Measurements from ENCODE around the gene SEC14L5. TPM values are rescaled to one million over a fixed set of nuclear protein-coding genes. Genes with fewer than 3 reads are reported as not detected.

SEC14L5 gene
- total RNA-seq, 1 donor from 2014 or later: 0.05 TPM

GRCh38 chr16:4934591-4934990 is 23.5 kb upstream of the SEC14L5 start:
- no peak for DNase-seq (ENCODE audit: low spot score)
- Mint-ChIP-seq H3K4me1 (ENCODE audit: unreplicated experiment) (no peaks in the 10 kb centered on the region), H3K4me3 (ENCODE audit: unreplicated experiment) (no peak overlapping the region), H3K36me3 (ENCODE audit: low read depth, unreplicated experiment) (no peaks in the 10 kb centered on the region), H3K27me3 (ENCODE audit: unreplicated experiment) (peaks cover 12% of the 10 kb centered on the region), H3K27ac (ENCODE audit: unreplicated experiment) (no peak overlapping the region), H3K9me3 (ENCODE audit: unreplicated experiment) (no peaks in the 10 kb centered on the region)
- no peak for TF ChIP-seq CTCF (IDR thresholded peaks at IDR 0.05; ENCODE audit: unreplicated experiment)

- no peaks in the 10 kb centered on the region for H3K36me3 Mint-ChIP-seq (ENCODE audit: low read depth, unreplicated experiment)
- no peak overlapping the region for H3K4me3 Mint-ChIP-seq (ENCODE audit: unreplicated experiment)
- DNase-seq (ENCODE audit: low spot score): no peak
- no peaks in the 10 kb centered on the region for H3K9me3 Mint-ChIP-seq (ENCODE audit: unreplicated experiment)
- H3K27ac Mint-ChIP-seq (ENCODE audit: unreplicated experiment): no peak overlapping the region
- no peaks in the 10 kb centered on the region for H3K4me1 Mint-ChIP-seq (ENCODE audit: unreplicated experiment)
- H3K27me3 Mint-ChIP-seq (ENCODE audit: unreplicated experiment): peaks cover 10% of the 10 kb centered on the region
- TF ChIP-seq CTCF (IDR thresholded peaks at IDR 0.05; ENCODE audit: unreplicated experiment): no peak
These were observed 22.8 kb upstream of the SEC14L5 start for GRCh38 chr16:4935241-4935855.

- Mint-ChIP-seq H3K9me3 (ENCODE audit: unreplicated experiment) (no peaks in the 10 kb centered on the region), H3K4me3 (ENCODE audit: unreplicated experiment) (peak overlapping the region; percentile 77), H3K27me3 (ENCODE audit: unreplicated experiment) (peaks cover 14% of the 10 kb centered on the region), H3K36me3 (ENCODE audit: low read depth, unreplicated experiment) (no peaks in the 10 kb centered on the region), H3K27ac (ENCODE audit: unreplicated experiment) (no peak overlapping the region), H3K4me1 (ENCODE audit: unreplicated experiment) (no peaks in the 10 kb centered on the region)
- no peak for DNase-seq (ENCODE audit: low spot score)
- no peak for TF ChIP-seq CTCF (IDR thresholded peaks at IDR 0.05; ENCODE audit: unreplicated experiment)
These were observed 21.7 kb upstream of the SEC14L5 start for GRCh38 chr16:4936181-4936990.

- Mint-ChIP-seq H3K9me3 (ENCODE audit: unreplicated experiment) (no peaks in the 10 kb centered on the region), H3K4me3 (ENCODE audit: unreplicated experiment) (peak within 1 kb of the TSS; percentile 77), H3K27ac (ENCODE audit: unreplicated experiment) (no peak within 1 kb of the TSS), H3K4me1 (ENCODE audit: unreplicated experiment) (no peaks in the 10 kb centered on the region), H3K27me3 (ENCODE audit: unreplicated experiment) (peaks cover 14% of the 10 kb centered on the region), H3K36me3 (ENCODE audit: low read depth, unreplicated experiment) (no peaks in the 10 kb centered on the region)
- peak; percentile 35 for DNase-seq (ENCODE audit: low spot score)
- TF ChIP-seq CTCF (IDR thresholded peaks at IDR 0.05; ENCODE audit: unreplicated experiment): no peak
These were observed 20.9 kb upstream of the SEC14L5 start, which contains the start of gene PPL for GRCh38 chr16:4936991-4937781. Gene PPL (minus strand): TSS chr16:4937148. CDS start chr16:4937045, 103 bp downstream.

Measured in endothelial cell (in vitro differentiated cells).